ENCODE results near the gene CARS1. TPM values are rescaled to one million over a fixed set of nuclear protein-coding genes. Genes with fewer than 3 reads are reported as not detected.

The CARS1 gene
- total and polyA plus RNA-seq, 9 of the 15 experiments (the other 6 are each of a cell fraction or from before 2014, with no cell fraction given), result 14.4 to 106 (median 73.6) TPM

DNA sequence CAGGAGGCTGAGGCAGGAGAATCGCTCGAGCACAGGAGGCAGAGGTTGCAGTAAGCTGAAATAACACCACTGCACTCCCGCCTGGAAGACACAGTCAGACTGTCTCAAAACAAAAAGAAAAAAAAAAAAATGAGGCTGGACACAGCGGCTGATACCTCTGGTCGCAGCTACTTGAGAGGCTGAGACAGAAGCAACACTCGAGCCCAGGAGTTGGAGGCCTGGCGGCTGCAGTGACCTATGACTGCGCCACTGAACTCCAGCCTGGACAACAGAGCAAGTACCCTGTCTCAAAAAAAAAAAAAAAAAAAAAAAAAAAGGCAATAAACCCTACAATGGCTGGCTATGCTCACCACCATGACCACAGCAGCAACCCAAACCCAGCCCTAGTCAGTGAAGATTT lies 76.1 kb downstream of the CARS1 start:
- TF ChIP-seq, protein P1, sequence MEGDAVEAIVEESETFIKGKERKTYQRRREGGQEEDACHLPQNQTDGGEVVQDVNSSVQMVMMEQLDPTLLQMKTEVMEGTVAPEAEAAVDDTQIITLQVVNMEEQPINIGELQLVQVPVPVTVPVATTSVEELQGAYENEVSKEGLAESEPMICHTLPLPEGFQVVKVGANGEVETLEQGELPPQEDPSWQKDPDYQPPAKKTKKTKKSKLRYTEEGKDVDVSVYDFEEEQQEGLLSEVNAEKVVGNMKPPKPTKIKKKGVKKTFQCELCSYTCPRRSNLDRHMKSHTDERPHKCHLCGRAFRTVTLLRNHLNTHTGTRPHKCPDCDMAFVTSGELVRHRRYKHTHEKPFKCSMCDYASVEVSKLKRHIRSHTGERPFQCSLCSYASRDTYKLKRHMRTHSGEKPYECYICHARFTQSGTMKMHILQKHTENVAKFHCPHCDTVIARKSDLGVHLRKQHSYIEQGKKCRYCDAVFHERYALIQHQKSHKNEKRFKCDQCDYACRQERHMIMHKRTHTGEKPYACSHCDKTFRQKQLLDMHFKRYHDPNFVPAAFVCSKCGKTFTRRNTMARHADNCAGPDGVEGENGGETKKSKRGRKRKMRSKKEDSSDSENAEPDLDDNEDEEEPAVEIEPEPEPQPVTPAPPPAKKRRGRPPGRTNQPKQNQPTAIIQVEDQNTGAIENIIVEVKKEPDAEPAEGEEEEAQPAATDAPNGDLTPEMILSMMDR (IDR thresholded peaks at IDR 0.05 in 2 of 3, conservative IDR thresholded peaks at IDR 0.05 in 1 of 3; ENCODE audit: insufficient read depth in 2 of 3, low read depth in 1 of 3, low read length in 3 of 3), result no peak
- 0 out of 2 replicates have a peak, but pooled peaks have one; percentile 26 for TF ChIP-seq ZNF384 (IDR thresholded peaks at IDR 0.05; ENCODE audit: low read depth, low read length)
- TF ChIP-seq MXI1 (IDR thresholded peaks at IDR 0.05; ENCODE audit: low read depth, low read length), result no peak
- TF ChIP-seq, protein P2, sequence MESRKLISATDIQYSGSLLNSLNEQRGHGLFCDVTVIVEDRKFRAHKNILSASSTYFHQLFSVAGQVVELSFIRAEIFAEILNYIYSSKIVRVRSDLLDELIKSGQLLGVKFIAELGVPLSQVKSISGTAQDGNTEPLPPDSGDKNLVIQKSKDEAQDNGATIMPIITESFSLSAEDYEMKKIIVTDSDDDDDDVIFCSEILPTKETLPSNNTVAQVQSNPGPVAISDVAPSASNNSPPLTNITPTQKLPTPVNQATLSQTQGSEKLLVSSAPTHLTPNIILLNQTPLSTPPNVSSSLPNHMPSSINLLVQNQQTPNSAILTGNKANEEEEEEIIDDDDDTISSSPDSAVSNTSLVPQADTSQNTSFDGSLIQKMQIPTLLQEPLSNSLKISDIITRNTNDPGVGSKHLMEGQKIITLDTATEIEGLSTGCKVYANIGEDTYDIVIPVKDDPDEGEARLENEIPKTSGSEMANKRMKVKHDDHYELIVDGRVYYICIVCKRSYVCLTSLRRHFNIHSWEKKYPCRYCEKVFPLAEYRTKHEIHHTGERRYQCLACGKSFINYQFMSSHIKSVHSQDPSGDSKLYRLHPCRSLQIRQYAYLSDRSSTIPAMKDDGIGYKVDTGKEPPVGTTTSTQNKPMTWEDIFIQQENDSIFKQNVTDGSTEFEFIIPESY (CRISPR knock-in tag; IDR thresholded peaks at IDR 0.05), result peak; percentile 72
- TF ChIP-seq ELF2 (CRISPR knock-in tag; IDR thresholded peaks at IDR 0.05), result no peak
- BruUV-seq (replicated peaks), result no TSS peak

More for the DNA sequence above, 76.1 kb downstream of the CARS1 start:
- ChIA-PET CTCF (ENCODE audit: low intra/inter-chr PET ratio) (interaction anchor here (0.7 kb wide), 1 partner anchor 46 kb away, joined by 3 read pairs; no protein-coding TSS in a partner anchor), POLR2A (interaction anchor here (0.7 to 2.4 kb wide), 8 partner anchors 9 to 114 kb away, joined by 3 to 16 read pairs (median 3); partner anchors contain the start of gene NAP1L4)
- WGBS (ENCODE audit: insufficient coverage, low coverage, missing lambda C conversion rate), result 97% methylated on average over 6 of the region's 8 CpGs
- ATAC-seq (no peak; the same call in 2 of the 3 replicates), FAIRE-seq (no peak), DNase-seq (ENCODE audit: extremely low read depth in 1 of 4, low spot score in 3 of 4) (no peak)
- Histone ChIP-seq H3K4me3 (no peak overlapping the region), H3K27ac (ENCODE audit: extremely low read depth, low read depth, low read length) (no peak overlapping the region), H3K9me3 (replicated peaks; ENCODE audit: control insufficient read depth, insufficient read depth, low read depth, low read length) (no peaks in the 10 kb centered on the region), H3K36me3 (ENCODE audit: control insufficient read depth, insufficient read depth, low read length) (peaks cover 85% of the 10 kb centered on the region), H3K9me1 (ENCODE audit: control insufficient read depth, insufficient read depth, low read length) (no peaks in the 10 kb centered on the region), H3K4me1 (replicated peaks in 1 of 2; ENCODE audit: control insufficient read depth in 2 of 2, insufficient read depth in 2 of 2, low read length in 2 of 2) (no peaks in the 10 kb centered on the region; a peak in 2 of 5 replicates), H3K27me3 (ENCODE audit: control insufficient read depth in 2 of 2, insufficient read depth in 2 of 2, low read length in 2 of 2) (no peaks in the 10 kb centered on the region), H2AFZ (ENCODE audit: low read depth, low read length) (no peak overlapping the region), H3K79me2 (ENCODE audit: control insufficient read depth, insufficient read depth, low read length) (peaks cover 99% of the 10 kb centered on the region), H3K9ac (ENCODE audit: insufficient read depth in 1 of 2, low read depth in 2 of 2, low read length in 2 of 2) (no peak overlapping the region), H4K20me1 (replicated peaks; ENCODE audit: control insufficient read depth, insufficient read depth, low read length) (peaks cover 39% of the 10 kb centered on the region), H3K4me2 (ENCODE audit: insufficient read depth, low read length) (no peak overlapping the region)
- intact Hi-C loops (cut with micrococcal nuclease) (no loop called here), in situ Hi-C loops (cut with MboI) (no loop called here)
